HG03354 (cell line): ENCODE results near the gene MYL6B.
"Not testable (repeated sequence)": the region's sequence is repeated elsewhere in the genome, so short reads cannot be mapped to it uniquely, and the experiment has no call there.

Source experiments
- ATAC-seq: cut with Tn5 transposase; IDR thresholded peaks from one replicate; pipeline ENCODE4 v1.9.1; 2021; ENCODE audit warnings: mild to moderate bottlenecking; ENCODE audit not compliant: unreplicated experiment, poor library complexity, severe bottlenecking

Gene MYL6B

DNA sequence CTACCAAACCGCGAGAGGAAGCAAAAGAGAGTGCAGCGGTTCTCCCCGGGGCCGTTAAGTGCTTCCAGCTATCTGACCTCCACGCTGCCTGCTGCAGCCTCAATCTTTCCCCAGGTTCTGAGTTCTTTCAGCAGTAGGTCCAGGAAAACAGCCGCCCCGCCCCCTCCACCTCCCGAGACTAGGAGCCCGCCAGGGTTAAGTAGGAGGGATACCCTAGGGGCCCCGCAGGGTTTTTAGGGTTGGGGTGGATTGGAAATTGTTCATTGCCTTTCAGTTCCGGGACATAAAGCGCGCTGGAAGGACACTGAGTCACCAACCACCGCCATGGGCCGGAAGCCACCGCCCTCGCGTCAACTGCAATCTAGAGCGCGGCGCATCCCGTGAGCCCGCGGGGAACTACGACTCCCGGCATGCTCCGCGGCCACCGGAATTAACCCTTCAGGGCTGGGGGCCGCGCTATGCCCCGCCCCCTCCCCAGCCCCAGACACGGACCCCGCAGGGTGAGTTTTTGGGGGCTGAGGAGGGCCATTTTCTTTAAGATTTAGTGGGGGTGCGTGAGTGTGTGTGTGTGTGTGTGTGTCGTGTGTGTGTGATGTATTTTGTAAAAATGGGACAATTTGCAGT lies at the start of gene MYL6B:
Gene MYL6B, plus strand, starts transcription at position 456 of the 624 bp plus-strand sequence. CDS start 1,332 bp downstream, outside the sequence.
- peak; percentile 83 for ATAC-seq

DNA sequence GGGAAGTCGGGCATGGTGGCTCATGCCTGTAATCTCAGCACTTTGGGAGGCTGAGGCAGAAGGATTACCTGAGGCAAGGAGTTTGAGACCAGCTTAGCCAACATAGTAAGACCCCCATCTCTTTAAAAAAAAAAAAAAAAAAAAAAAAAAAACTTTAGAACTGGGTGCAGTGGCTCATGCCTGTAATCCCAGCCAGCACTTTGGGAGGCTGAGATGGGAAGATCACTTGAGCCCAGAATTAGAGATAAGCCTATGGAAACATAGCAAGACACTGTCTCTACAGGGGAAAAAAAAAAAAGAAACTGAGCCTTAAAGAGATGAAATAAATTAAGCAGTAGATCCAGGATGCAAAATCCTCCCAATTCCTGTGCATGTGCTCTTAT lies 49.7 kb upstream of the MYL6B start:
- ATAC-seq = no peak

DNA sequence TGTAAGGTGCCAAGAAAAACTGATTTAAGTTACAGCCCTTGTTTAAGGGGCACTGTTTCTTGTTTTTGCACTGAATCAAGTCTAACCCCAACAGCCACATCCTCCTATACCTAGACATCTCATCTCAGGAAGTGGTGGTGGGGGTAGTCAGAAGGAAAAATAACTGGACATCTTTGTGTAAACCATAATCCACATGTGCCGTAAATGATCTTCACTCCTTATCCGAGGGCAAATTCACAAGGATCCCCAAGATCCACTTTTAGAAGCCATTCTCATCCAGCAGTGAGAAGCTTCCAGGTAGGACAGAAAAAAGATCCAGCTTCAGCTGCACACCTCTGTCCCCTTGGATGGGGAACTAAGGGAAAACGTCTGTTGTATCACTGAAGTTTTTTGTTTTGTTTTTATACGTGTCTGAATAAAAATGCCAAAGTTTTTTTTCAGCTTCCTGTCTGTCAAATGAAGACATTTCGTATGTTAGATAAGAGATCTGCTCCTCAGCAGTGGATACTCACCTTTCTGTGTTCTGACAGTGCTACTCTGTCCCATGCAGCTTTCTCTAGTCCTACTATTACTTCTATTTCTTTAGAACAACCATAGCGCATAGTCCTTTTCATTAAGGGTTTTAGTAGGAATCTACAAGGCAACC lies 49.2 kb upstream of the MYL6B start:
- ATAC-seq = no peak

DNA sequence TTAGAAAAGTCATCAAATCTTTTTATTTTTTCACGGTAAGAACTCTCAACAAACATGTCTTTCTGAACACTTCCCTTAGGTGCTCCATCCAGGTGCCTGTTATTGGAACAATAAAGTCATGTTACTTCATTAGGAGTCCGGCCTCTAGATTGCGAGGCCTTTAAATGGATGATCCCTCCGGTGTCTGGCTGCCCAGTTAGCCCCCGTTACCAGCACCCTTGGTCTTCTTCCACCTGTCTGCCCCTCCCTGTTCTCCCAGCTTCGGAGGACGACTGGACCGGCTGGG lies 48.6 kb upstream of the MYL6B start:
- no peak for ATAC-seq

DNA sequence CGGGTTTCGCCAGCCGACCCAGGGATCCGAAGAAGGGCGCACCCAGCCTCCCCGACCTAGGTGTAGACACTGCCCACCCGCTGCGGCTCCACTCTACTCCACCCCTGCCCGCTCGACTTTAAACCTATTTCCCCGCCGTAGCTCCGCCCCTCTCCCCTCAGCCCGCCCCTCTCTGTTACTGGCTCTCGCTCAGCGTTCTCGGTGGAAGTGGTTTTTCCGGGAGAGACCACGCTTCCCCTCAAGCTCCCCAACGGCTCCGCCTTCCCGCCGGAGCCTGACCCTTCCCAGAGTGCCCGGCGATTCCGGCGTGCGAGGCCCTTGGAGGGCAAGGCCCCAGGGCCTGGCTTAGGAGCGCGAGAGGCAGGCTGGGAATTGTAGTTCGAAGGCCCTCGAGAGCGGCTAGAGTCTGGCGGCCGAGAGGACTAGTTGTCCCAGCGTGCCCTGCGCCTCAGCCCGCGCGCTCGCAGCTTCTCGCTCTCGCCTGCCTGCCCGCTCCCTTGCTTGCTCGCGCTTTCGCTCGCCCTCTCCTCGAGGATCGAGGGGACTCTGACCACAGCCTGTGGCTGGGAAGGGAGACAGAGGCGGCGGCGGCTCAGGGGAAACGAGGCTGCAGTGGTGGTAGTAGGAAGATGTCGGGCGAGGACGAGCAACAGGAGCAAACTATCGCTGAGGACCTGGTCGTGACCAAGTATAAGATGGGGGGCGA lies 48.1 kb upstream of the MYL6B start, which contains the start of gene PA2G4:
Gene PA2G4, plus strand, starts transcription at position 451 of the 706 bp plus-strand sequence. Its CDS starts 179 bp downstream, at position 630.
- peak; percentile 95 for ATAC-seq

DNA sequence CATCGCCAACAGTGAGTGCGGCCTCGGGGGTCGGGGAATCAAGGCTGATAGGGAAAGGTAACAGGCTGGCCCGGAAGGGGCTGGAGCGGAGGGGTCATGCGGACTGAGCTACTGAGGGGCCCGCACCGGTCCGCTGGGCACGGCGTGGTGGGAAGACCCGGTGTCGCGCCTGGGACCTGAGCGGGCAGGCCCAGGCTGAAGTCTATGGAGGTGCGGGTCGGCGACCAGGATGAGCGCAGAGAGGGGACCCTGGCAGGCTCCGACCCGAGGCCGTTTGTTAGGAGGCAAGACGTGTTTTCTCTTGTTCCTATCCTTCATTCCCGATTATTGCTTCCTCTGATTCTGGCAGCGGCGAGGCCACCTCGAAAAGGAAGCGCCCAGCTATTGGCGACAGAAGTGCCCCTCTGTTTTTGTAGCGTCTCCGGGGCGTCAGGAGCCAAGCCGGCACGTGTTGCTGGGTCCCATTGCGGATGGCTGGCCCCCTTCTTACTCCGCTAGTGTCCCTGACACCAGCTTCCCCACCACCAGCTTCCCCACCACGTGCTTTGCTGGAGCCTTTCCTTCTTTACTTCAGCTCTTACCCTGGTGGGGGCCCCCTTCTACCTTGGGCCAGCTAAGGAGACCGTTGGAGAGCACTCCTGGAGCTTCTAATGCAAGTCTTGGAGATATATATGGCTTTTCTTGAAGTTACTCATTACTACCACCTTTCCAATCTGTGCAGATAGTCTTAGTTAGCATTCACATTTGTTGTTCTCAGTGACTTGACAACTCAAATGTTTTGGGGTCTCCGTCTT lies 47.4 kb upstream of the MYL6B start:
- ATAC-seq = peak; percentile 23

DNA sequence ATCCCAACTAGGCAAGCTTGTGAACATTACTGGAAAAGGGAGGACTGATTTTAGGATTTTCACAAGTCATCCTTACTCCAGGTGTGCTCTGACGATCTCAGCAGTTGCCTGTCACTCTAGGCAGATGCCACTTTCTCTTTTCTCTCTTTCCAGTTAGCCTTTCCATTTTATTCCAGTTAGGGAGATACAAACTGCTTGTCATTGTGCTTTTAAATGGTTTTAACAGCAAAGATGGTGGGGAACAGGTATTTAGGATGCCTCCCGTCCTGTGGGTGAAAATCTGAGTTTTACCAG lies 46.8 kb upstream of the MYL6B start:
- no peak for ATAC-seq

DNA sequence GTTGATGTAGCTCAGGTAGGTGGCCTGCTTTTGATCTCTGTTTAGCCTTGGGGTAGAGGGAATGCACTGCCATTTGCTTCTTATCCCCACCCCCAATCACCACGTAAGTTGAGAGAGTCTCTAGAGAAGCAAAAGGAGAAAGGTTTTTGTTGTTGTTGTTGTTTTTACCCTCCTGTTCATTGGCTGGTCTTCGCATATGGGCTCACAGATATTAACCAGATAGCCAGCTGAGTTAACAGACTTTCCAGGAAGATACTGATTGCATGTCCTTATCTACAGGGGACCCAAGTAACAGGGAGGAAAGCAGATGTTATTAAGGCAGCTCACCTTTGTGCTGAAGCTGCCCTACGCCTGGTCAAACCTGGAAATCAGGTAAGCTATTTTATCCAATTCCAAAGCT lies 45.1 kb upstream of the MYL6B start:
- no peak for ATAC-seq

DNA sequence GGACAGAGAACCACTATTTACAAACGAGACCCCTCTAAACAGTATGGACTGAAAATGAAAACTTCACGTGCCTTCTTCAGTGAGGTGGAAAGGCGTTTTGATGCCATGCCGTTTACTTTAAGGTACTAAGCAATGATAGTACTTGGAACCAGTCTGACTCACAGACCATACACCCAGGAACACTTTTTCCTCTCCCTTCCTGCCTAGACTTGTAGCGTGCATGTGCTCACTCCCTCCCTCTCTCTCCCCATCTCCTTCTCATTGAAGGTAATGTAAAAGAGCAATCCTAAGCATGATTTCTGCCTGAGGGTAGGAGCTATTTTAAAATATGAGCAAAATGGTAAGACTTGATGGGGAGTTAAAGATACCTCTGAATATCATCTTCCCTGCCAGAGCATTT lies 41.8 kb upstream of the MYL6B start:
- no peak for ATAC-seq

DNA sequence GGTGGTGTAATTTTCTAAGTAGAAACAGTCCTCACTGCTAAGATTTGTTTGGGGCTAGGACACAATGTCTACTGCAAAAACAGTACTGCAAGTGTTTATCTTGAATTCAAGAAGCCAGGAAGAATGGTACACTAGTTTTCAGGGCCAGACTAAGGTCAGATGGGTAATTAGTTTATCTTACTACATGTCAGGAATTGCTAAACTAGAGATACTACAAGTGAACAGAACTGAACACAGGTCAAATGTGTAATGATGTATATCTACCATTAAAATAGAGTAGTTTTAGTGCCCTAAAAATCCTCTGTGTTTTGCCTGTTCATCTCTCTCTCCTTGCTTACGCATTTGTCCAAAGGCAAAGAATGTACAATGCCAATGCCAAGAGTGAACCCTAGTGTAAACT lies 38.3 kb upstream of the MYL6B start:
- no peak for ATAC-seq

DNA sequence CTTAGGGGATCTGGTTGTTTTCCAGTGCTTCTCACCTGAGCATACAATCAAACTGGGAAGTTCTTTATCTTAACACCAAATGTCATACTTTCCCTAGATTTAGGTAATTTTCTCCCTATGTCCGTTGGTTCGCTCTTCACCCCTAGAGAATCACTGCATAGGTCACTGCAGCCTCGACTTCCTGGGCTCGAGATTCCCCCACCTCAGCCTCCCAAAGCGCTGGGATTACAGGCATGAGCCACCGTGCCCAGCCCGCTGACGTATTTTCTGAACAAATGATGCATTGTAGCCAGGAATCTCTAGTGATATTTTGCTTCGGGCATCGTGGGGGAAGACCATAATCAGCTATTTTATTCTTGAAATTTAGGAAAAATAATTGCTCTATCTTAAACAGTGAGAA lies 37.1 kb upstream of the MYL6B start:
- no peak for ATAC-seq

DNA sequence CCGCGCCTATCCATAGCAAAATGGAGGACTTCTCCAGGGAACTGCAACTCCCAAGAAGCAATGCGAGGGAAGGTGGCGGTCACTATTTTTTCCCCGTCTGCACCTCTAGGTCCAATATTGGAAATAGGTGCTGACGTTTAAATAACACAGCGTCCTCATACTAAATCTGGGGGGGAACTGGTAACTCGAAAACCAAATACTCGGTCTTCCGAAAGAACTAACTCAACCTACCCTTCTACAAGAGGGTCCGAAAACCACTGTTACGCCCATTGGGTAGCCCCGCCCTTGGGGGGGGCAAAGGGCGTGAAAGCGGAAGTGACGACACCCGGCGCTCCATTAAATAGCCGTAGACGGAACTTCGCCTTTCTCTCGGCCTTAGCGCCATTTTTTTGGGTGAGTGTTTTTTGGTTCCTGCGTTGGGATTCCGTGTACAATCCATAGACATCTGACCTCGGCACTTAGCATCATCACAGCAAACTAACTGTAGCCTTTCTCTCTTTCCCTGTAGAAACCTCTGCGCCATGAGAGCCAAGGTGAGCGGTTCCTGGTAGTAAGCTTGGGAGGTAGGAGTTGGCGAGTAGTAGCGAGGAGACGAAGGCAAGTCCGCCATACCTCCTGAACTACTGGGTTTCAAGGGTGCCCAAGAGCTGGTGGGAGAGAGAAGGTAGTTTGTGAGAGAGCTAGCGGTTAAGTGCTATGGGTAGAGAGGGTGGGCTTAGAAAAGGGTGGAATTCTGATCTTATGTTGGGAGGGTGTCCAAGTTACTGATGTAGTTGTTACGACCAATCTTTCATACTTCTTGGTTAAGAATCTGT lies 35.9 kb upstream of the MYL6B start, which contains the start of gene RPL41:
Gene RPL41, plus strand, starts transcription at position 367 of the 815 bp plus-strand sequence.
- peak; percentile 49 for ATAC-seq

DNA sequence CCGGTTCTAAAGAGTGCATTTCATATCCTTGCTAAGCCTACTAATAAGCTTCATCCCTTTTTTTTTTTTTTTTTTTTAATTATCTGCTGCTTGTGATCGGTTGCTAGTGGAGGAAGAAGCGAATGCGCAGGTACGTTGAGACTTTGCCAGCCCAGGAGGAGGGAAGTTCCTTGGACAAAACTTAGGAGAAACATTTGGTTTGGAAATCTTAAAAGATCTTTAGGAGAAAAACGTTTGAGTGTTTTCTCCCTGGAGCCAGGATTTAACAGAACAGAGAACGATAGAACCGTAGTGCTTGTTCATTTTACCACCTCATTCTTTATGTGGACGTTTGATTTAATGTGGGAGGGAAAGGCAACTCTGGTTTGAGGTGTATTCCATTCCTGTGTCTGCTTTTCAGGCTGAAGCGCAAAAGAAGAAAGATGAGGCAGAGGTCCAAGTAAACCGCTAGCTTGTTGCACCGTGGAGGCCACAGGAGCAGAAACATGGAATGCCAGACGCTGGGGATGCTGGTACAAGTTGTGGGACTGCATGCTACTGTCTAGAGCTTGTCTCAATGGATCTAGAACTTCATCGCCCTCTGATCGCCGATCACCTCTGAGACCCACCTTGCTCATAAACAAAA lies 35.2 kb upstream of the MYL6B start:
- ATAC-seq = not testable (repeated sequence)

DNA sequence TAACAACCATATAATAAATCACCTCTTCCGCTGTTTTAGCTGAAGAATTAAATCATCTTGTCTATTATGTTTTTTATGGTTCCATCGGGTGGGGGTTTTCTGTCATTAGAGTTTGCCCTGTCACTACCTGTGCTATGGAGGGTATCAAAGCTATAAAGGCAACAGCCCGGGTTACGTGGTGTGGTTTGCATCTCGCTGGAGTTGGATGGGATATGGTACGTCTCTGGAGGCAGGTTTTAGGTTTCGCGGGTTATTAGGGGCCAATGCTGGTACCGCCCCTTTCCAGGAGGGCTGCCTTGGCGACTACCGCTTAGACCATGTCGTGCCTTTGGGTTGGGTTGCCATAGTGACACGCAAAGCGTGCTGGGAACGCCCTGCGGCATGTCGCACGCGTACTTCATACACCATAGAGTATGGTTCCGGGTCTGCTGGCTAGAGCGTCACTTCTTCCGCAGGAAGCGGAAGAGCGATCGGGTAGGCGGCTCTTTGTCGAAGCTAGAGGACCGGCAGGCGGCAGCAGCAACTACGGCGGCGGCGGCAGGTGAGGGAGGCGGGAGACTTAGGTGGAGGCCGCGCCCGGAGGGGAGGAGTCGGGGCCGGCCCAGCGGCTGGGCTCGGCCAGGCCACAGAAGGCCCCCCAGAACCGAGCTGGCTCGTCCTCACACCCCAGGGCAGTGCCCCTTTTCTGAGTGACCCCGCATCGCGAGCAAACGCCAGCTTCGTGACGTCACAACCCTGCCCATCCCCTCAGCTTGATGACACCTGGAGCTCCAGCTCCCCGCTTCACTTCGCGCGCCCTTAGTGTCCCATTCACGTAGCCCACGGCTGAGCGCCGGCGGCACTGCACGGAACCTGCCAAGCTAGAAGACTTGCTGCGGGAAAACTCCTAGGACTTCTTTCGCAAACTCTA lies 34.4 kb upstream of the MYL6B start, which contains the start of gene ZC3H10:
Gene ZC3H10, plus strand, starts transcription at position 489 of the 910 bp plus-strand sequence. CDS start 2,297 bp downstream, outside the sequence.
- peak; percentile 85 for ATAC-seq

DNA sequence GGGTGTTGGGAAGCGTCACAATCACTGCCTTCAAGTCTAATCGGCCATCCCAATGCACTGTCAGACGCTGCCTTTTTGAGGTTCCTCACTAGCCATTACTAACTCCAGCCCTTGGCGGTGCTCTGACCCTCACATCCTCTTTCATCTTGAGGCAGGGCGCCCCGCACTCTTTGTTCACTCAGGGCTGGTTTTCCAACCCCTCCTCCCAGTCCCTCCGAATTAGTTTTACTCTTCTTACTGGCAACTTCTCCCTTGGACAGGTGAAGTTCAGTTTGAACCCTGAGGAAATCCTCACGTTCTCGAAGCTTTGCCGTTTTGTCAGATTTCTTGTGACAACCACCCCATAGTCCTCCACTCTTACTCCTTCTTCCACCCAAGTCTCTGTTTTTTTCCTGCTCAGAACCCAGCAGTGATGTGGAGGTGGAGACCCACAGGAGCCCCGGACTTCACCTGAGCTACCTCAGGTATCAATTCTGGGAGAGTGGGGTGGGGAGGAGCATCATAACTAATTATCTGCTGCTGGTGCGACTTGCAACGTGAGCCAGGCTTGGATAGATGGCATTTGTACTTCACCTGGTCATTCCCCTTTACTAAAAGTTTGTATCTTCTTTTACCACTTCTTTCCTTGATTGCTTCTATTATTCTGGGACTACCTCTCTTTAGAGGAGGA lies 33.6 kb upstream of the MYL6B start:
- ATAC-seq = peak; percentile 6

DNA sequence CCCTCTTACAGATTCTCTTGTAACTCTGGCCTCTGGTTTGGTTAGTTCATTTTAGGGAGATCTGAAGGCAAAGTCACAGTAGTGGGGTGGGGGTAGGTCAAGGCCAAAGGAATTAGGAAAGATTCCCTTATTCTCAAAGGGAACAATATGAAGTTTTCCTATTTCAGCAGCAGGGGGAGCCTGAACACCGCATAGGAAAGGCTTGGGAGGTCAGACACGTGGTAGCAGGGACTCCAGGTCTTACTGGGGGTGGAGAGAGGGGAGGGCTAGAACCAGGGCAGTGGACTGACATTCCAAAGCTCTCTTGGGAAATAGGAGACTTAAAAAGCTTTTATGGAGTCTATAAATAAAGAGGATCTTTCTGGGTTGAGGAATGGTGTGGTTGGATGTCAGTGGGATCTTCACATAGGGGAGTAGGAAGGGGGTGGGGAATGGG lies 33.0 kb upstream of the MYL6B start:
- ATAC-seq = no peak

DNA sequence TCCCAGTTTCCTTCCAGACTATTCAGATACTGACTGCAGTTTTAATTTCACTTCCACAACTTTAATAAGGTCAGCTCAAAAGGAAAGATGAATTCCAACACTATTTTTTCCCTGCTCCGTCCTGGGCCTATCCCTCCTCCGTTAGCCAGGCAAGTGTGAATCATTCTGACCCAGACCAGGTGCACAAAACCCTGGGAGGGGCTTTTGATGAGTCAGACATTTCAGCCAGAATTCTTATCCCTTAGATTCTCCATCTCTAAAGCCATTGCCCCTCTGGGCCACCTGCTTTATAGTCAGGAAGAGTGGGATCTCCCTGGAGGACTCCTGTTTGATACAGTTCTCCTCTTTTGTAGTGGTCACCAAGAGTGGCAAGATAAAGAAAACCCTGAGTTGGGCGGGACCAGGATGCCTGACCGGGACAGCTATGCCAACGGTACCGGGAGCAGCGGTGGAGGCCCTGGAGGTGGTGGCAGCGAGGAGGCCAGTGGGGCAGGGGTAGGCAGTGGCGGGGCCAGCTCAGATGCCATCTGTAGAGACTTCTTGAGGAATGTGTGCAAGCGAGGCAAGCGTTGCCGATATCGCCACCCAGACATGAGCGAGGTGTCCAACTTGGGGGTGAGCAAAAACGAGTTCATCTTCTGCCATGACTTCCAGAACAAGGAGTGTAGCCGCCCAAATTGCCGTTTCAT lies 32.1 kb upstream of the MYL6B start:
- no peak for ATAC-seq
